Neural progenitor cell (in vitro differentiated cells): ENCODE measurements around the gene C6orf62.

Experiments
- EZH2 ChIP-seq: fragments of 200-600 bp; sonication (generic); IDR thresholded peaks from 2 replicates; pipeline ENCODE4 v1.6.1; 2017; ENCODE audit warnings: antibody characterized with exemption, mild to moderate bottlenecking, moderate library complexity
- TF ChIP-seq, protein P1 (sequence below): fragments of 200-600 bp; sonication (generic); IDR thresholded peaks from 2 replicates; pipeline ENCODE4 v1.5.1; 2017; ENCODE audit warnings: antibody characterized with exemption, mild to moderate bottlenecking

GRCh38 chr6:24702720-24703282 lies 16.2 kb downstream of the C6orf62 start:
- TF ChIP-seq, protein P1, sequence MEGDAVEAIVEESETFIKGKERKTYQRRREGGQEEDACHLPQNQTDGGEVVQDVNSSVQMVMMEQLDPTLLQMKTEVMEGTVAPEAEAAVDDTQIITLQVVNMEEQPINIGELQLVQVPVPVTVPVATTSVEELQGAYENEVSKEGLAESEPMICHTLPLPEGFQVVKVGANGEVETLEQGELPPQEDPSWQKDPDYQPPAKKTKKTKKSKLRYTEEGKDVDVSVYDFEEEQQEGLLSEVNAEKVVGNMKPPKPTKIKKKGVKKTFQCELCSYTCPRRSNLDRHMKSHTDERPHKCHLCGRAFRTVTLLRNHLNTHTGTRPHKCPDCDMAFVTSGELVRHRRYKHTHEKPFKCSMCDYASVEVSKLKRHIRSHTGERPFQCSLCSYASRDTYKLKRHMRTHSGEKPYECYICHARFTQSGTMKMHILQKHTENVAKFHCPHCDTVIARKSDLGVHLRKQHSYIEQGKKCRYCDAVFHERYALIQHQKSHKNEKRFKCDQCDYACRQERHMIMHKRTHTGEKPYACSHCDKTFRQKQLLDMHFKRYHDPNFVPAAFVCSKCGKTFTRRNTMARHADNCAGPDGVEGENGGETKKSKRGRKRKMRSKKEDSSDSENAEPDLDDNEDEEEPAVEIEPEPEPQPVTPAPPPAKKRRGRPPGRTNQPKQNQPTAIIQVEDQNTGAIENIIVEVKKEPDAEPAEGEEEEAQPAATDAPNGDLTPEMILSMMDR = no peak
- no peak for TF ChIP-seq EZH2
